Left lobe of liver (tissue), 2 donors: Measurements from ENCODE around the gene NCAPD2. TPM values are rescaled to one million over a fixed set of nuclear protein-coding genes. Genes with fewer than 3 reads are reported as not detected.

Source experiments
- ATAC-seq: fragments of 200-7000 bp; cut with Tn5 transposase; one replicate; pipeline ENCODE4 v1.9.1; 2020; ENCODE audit warnings: mild to moderate bottlenecking, moderate library complexity
- DNase-seq: peaks from one replicate; pipeline ENCODE4 v3.0.0-alpha.2; 2020; ENCODE audit warnings: low spot score
- total RNA-seq: library from RNA; stranded (reverse); gene quantifications from one replicate; pipeline ENCODE4 v1.2.1, GENCODE V29; 2021
- donor health status: DM: no; HTN: no; CAD: no; lungs with moderate emphysema.
- donor health status: DM: no; HTN: yes; CAD: no.

Gene NCAPD2
- total RNA-seq, 1 donor from 2014 or later: 9.0 TPM

DNA sequence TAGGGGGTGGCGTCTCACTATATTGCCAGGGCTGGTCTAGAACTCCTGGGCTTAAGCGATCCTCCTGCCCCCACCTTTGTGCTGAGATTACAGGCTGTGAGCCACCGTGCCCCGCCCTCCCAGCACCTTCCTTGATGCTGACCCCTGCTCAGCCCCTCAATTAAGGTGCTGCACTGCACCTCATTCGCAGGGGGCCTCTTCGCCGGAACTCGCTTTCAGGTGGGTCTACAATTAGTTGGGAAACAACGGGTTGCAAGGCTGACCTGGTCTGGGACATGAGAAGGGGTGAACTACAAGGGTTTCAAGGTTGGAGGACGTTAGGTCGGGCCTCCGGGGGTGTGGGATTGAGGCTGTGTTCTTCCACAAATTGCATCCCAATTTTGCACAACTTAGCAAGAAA, 75.4 kb downstream of the NCAPD2 start:
- no peak for DNase-seq
- ATAC-seq: no peak

DNA sequence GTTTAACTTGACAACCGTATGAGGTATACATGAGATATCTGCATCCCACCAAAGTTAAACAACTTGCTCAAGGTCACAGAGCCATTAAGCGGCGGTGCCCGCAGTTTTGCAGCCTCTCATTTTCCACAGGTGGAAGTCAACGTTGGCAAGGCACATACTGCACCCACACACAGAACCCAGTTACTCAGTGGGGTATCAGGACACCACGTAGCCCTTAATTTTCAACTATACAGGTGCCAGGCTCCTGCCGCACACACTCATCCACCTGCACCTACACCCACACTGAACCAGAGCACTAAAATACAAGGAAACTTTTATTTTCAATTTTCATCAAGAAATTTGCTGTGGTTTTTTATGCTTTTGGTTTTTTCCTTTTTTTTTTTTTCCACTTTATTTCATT, 75.9 kb downstream of the NCAPD2 start:
- no peak for ATAC-seq
- no peak for DNase-seq

DNA sequence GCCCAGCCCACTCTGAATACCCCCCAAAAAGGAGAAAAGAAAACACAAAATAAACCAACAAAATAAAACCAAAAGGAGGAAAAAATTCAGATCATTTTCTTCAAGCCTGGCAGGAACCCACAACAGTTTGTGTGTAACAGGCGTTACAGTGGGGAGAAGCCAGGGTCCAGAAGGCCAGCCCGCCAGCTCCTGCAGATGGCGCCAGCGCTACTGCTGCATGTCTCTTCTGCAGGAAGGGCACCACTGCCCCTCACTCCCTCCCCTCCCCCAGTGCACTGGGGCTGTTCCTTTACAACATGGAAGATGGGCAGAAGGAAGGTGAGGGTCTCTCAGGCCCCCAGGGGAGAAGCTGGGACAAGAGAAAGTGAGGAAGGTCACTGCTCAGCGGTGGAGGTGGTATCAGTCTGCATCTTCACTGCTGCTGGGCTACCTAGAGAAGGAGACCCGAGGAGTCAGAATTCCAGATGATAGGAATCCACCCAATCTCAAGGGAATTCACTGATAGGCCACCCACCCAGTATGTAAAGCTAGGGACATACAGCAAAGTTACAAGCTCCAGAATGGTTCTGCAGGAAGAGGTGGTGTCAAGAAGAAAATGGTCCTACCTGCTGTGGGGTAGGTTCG, 76.5 kb downstream of the NCAPD2 start:
- ATAC-seq (peak; percentile 39), DNase-seq (peak; percentile 58)

DNA sequence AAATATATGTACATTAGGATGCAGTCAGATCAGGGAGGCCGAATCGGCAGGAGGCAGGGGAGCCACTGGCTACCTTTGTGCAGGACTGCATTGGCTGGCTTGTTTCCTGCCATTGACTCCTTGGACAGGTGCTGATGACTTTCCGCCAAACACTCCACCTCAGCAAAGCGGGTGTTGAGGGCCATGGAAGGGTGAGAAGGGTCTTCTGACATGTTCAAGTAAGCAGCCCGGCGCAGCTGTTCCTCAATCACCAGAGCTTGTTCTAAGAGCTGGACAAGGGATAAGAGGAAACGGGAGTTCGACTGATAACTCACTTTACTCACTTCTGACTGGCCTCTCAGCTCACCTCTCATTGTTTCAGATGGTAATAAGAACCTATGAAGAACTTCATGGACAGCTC, 79.1 kb downstream of the NCAPD2 start:
- no peak for DNase-seq
- ATAC-seq: no peak

DNA sequence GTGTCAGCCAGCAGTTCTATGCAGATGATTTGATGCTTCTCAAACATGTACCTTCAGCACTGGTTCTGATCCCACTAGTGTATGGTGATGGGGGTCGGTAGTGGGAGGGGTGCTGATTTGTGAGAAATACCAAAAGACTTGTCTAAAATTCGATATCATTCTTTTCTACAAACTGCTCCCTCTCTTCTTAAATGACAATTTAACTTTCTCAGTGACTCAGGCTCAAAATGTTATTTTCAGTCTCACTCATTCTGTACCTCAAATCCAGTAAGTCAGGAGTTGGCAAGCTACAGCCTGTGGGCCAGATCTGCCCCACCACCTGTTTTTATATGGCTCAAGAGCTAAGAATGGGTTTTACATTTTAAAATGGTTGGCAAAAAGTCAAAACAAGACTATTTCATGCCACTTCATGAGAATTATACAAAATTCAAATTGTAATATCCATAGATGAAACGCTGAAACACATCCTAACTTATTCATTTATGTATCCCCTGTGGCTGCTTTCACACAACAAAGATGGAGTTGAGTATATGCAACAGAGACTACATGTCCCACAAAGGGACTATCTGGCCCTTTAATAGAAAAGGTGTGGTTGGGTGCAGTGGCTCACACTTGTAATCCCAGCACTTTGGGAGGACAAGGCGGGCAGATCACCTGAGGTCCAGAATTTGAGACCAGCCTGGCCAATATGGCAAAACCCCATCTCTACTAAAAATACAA, 80.8 kb downstream of the NCAPD2 start:
- ATAC-seq: no peak

DNA sequence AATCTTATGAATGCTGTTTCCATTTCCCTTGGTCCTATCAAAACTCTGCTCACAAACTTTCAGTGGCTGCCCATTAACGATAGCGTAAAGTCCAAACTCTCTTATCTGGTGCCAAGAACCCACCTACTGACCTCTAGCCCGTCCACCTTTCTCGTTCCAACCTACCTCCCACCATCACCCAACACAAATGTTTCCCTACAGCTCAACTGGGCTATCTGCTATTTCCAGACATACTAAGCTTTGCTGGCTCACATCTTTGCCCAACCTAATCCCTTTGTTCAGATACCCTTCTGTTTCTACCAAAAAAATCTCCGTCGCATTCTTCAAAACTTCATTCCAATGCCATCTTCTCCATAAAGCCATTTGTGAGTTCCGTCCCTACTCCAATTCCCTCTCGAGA, 81.7 kb downstream of the NCAPD2 start:
- no peak for DNase-seq
- peak; percentile 19 for ATAC-seq

More for the DNA sequence above, 80.8 kb downstream of the NCAPD2 start:
- no peak for DNase-seq

Other genes with a start within 250 kb of the NCAPD2 start
- gene PLEKHG6, start 183.4 kb upstream of the NCAPD2 start, total RNA-seq: 5.0 TPM
- gene TNFRSF1A, start 152.0 kb upstream of the NCAPD2 start, total RNA-seq: 76.0 TPM
- 6.8 TPM for gene SCNN1A, start 118.5 kb upstream of the NCAPD2 start, total RNA-seq
- 106 TPM for gene LTBR, start 109.9 kb upstream of the NCAPD2 start, total RNA-seq
- 0.58 TPM for gene CD27, start 49.1 kb upstream of the NCAPD2 start, total RNA-seq
- 15.8 TPM for gene TAPBPL, start 42.1 kb upstream of the NCAPD2 start, total RNA-seq
- gene VAMP1, start 23.4 kb upstream of the NCAPD2 start, total RNA-seq: 6.1 TPM
- gene MRPL51, start 840 bp upstream of the NCAPD2 start, total RNA-seq: 84.1 TPM
- gene GAPDH, start 40.4 kb downstream of the NCAPD2 start, total RNA-seq: 1,145 TPM
- 8.8 TPM for gene IFFO1, start 61.9 kb downstream of the NCAPD2 start, total RNA-seq
- gene NOP2, start 74.2 kb downstream of the NCAPD2 start, total RNA-seq: 14.9 TPM
- gene CHD4, start 113.3 kb downstream of the NCAPD2 start, total RNA-seq: 87.3 TPM
- 0.88 TPM for gene LPAR5, start 141.9 kb downstream of the NCAPD2 start, total RNA-seq
- gene ACRBP, start 153.3 kb downstream of the NCAPD2 start, total RNA-seq: 3.2 TPM
- gene ING4, start 169.0 kb downstream of the NCAPD2 start, total RNA-seq: 14.4 TPM
- gene ZNF384, start 195.3 kb downstream of the NCAPD2 start, total RNA-seq: 20.3 TPM
- gene PIANP, start 206.7 kb downstream of the NCAPD2 start, total RNA-seq: not detected
- gene COPS7A, start 229.9 kb downstream of the NCAPD2 start, total RNA-seq: 31.1 TPM